Epidermal melanocyte (primary cell): ENCODE results near the gene RCN2.

Experiments used
- DNase-seq: peaks from one replicate; pipeline ENCODE4 v3.0.0; 2011; ENCODE audit warnings: low spot score; ENCODE audit not compliant: insufficient read length

The RCN2 gene

GRCh38 chr15:76994001-76994400 is 62.5 kb downstream of the RCN2 start:
- no peak for DNase-seq

- DNase-seq = no peak
Measured at GRCh38 chr15:76994496-76994895, 62.9 kb downstream of the RCN2 start.

- DNase-seq = no peak
Measured at GRCh38 chr15:76994971-76995945, 63.7 kb downstream of the RCN2 start, which contains the start of gene PSTPIP1. PSTPIP1 (plus strand) TSS chr15:76995126; CDS start chr15:76995574, 448 bp downstream.

- DNase-seq = no peak
Measured at GRCh38 chr15:76996076-76996525, 64.6 kb downstream of the RCN2 start.

- no peak for DNase-seq
Measured at GRCh38 chr15:76996526-76997401, 65.2 kb downstream of the RCN2 start.

GRCh38 chr15:76998663-76999285 is 67.2 kb downstream of the RCN2 start:
- DNase-seq = no peak

- DNase-seq = no peak
Measured at GRCh38 chr15:76999996-77000395, 68.4 kb downstream of the RCN2 start.

- no peak for DNase-seq
Measured at GRCh38 chr15:77001351-77001750, 69.8 kb downstream of the RCN2 start.

GRCh38 chr15:77001966-77002365 is 70.4 kb downstream of the RCN2 start:
- no peak for DNase-seq

GRCh38 chr15:77002436-77002835 is 70.9 kb downstream of the RCN2 start:
- DNase-seq = no peak

- DNase-seq = no peak
Measured at GRCh38 chr15:77002954-77003912, 71.7 kb downstream of the RCN2 start.
